ENCODE measurements around the gene DLGAP1. TPM values are rescaled to one million over a fixed set of nuclear protein-coding genes. Genes with fewer than 3 reads are reported as not detected.

The DLGAP1 gene
- total and polyA plus RNA-seq, 2 of the 13 experiments (the other 11 are each of a cell fraction or from before 2014, with no cell fraction given), result 0.01 TPM; not detected in 1

DNA sequence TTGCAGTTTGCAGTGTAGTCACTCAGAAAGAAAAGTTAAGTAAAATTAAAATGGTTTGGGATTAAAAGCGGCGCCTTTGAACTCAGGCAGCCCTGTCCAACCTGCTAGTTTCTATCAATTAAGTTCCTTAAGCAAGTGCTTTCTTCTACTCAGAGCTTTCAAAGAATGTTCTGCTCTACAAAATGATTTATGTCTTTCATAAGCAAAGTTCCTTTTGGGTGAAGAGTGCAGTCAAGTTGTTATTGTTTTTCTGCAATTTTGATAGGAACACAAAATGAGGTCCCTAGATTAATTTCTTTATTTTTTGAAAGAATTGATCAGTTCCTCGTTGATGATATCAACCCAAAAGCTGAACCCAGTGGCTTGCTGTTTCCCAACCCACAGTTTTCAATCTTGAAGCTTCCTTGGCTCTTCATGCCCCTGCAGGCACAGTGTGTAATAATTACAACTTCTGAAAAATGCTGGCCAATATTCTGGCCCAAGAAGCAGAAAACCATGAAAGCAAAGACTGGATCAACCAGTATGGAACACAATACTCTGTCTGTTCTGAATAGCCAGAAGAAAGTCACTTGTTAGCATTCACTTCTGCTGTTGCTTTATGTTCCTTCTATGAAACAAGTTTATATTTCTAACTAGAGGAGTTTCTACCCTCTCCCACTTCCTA is 916.0 kb downstream of the DLGAP1 start:
- H3K36me3 ChIP-seq (replicated peaks in 1 of 2; ENCODE audit: control insufficient read depth in 1 of 2, insufficient read depth in 2 of 2, low read length in 2 of 2), result no peaks in the 10 kb centered on the region
- H3K4me1 ChIP-seq (ENCODE audit: insufficient read depth, low read length), result no peaks in the 10 kb centered on the region
- in situ Hi-C loops (cut with HindIII; ENCODE audit: extremely low pct_ligation_motif_present, low pct_unique_long_range_greater_than_20kb) (no loop called here), intact Hi-C loops (cut with micrococcal nuclease; ENCODE audit: unreplicated experiment) (no loop called here)
- no peak overlapping the region for H3K4me2 ChIP-seq (ENCODE audit: low read depth, low read length)
- no peak overlapping the region for H3K27ac ChIP-seq (ENCODE audit: extremely low read length, insufficient read depth, low read length)
- no peak for TF ChIP-seq ZNF329 (CRISPR knock-in tag; IDR thresholded peaks at IDR 0.05; ENCODE audit: low read depth)
- DNase-seq (ENCODE audit: low spot score) (no peak), FAIRE-seq (no peak), ATAC-seq (no peak)
- no peaks in the 10 kb centered on the region for H4K20me1 ChIP-seq (ENCODE audit: insufficient read depth, low read length)
- H3K27me3 ChIP-seq (ENCODE audit: control insufficient read depth in 1 of 2, insufficient read depth in 2 of 2, low read length in 2 of 2), result peaks cover 0 to 3% of the 10 kb centered on the region in 2 experiments; a peak in 1 of 5 replicates
- no peak overlapping the region for H3K4me3 ChIP-seq (replicated peaks in 1 of 3; ENCODE audit: insufficient read depth in 1 of 3, low read depth in 2 of 3, low read length in 3 of 3)
- 61% methylated on average over 3 of the region's 3 CpGs for WGBS (ENCODE audit: low lambda C conversion rate)
- no TSS peak for BruUV-seq (replicated peaks)
- H3K9ac ChIP-seq (ENCODE audit: insufficient read depth, low read depth, low read length), result no peak overlapping the region
- POLR2A ChIA-PET, result no interaction called here
- no peaks in the 10 kb centered on the region for H3K9me3 ChIP-seq (ENCODE audit: low read length)
- no peak overlapping the region for H2AFZ ChIP-seq (ENCODE audit: low read length)
- no peaks in the 10 kb centered on the region for H3K79me2 ChIP-seq (ENCODE audit: insufficient read depth, low read length)
- CTCF ChIA-PET (ENCODE audit: low intra/inter-chr PET ratio, low total read pairs), result no interaction called here

DNA sequence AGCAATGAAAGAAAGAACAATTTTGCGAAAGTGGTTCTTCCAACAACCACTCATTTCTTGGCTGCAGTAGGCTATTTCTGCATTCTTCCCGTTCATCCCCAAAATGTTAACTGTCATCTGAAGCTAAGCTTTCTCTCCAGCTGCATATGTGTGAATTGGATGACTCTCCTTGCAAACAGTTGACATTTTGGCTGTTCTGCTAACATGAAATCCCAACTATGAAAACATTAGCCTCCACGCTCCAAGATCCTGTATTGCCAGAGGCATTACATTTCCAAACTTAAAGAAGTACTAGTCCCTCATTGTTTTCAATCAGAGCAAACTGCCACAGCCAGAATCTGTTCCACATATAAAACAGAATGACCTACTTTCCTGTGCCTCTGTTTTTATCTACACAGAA is 916.7 kb downstream of the DLGAP1 start:
- no TSS peak for BruUV-seq (replicated peaks)
- CTCF ChIA-PET (ENCODE audit: low intra/inter-chr PET ratio, low total read pairs), result no interaction called here
- H3K9ac ChIP-seq (ENCODE audit: insufficient read depth, low read depth, low read length), result no peak overlapping the region
- POLR2A ChIA-PET, result no interaction called here
- no peaks in the 10 kb centered on the region for H3K79me2 ChIP-seq (ENCODE audit: insufficient read depth, low read length)
- DNase-seq (ENCODE audit: low spot score) (no peak), FAIRE-seq (no peak), ATAC-seq (no peak)
- no peak overlapping the region for H3K4me2 ChIP-seq (ENCODE audit: low read depth, low read length)
- H3K27ac ChIP-seq (ENCODE audit: extremely low read length, insufficient read depth, low read length), result no peak overlapping the region
- H4K20me1 ChIP-seq (ENCODE audit: insufficient read depth, low read length), result no peaks in the 10 kb centered on the region
- H3K4me1 ChIP-seq (ENCODE audit: insufficient read depth, low read length), result no peaks in the 10 kb centered on the region
- peaks cover 0 to 3% of the 10 kb centered on the region in 2 experiments; a peak in 1 of 5 replicates for H3K27me3 ChIP-seq (ENCODE audit: control insufficient read depth in 1 of 2, insufficient read depth in 2 of 2, low read length in 2 of 2)
- H3K9me3 ChIP-seq (ENCODE audit: low read length), result no peaks in the 10 kb centered on the region
- in situ Hi-C loops (cut with HindIII; ENCODE audit: extremely low pct_ligation_motif_present, low pct_unique_long_range_greater_than_20kb) (no loop called here), intact Hi-C loops (cut with micrococcal nuclease; ENCODE audit: unreplicated experiment) (no loop called here)
- H2AFZ ChIP-seq (ENCODE audit: low read length), result no peak overlapping the region
- WGBS (ENCODE audit: low lambda C conversion rate), result 44% methylated on average over 3 of the region's 3 CpGs
- no peaks in the 10 kb centered on the region for H3K36me3 ChIP-seq (replicated peaks in 1 of 2; ENCODE audit: control insufficient read depth in 1 of 2, insufficient read depth in 2 of 2, low read length in 2 of 2)
- no peak overlapping the region for H3K4me3 ChIP-seq (replicated peaks in 1 of 3; ENCODE audit: insufficient read depth in 1 of 3, low read depth in 2 of 3, low read length in 3 of 3)
- TF ChIP-seq ZNF160 (CRISPR knock-in tag; IDR thresholded peaks at IDR 0.05), result no peak
- TF ChIP-seq, protein P1, sequence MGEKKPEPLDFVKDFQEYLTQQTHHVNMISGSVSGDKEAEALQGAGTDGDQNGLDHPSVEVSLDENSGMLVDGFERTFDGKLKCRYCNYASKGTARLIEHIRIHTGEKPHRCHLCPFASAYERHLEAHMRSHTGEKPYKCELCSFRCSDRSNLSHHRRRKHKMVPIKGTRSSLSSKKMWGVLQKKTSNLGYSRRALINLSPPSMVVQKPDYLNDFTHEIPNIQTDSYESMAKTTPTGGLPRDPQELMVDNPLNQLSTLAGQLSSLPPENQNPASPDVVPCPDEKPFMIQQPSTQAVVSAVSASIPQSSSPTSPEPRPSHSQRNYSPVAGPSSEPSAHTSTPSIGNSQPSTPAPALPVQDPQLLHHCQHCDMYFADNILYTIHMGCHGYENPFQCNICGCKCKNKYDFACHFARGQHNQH (CRISPR knock-in tag; IDR thresholded peaks at IDR 0.05), result no peak
- TF ChIP-seq NRL (CRISPR knock-in tag; IDR thresholded peaks at IDR 0.05; ENCODE audit: borderline replicate concordance), result no peak
- TF ChIP-seq SMC3 (IDR thresholded peaks at IDR 0.05; ENCODE audit: low read length), result no peak
- TF ChIP-seq GTF3A (CRISPR knock-in tag; conservative IDR thresholded peaks at IDR 0.05), result no peak

Measured in HepG2 (cell line).